CD4-positive, alpha-beta T cell (primary cell): ENCODE results near the gene SGTB. TPM values are rescaled to one million over a fixed set of nuclear protein-coding genes. Genes with fewer than 3 reads are reported as not detected.

ENCODE experiments used
- ATAC-seq: fragments of 200-7000 bp; cut with Tn5 transposase; one replicate; pipeline ENCODE4 v1.10.0; 2022; ENCODE audit warnings: mild to moderate bottlenecking; ENCODE audit not compliant: poor library complexity
- CTCF ChIA-PET: fragments of 350-600 bp; sonication (Branson Sonifier 250); formaldehyde crosslinking; loops from one replicate; lab custom pipeline; 2021; ENCODE audit warnings: antibody characterized with exemption, inconsistent platforms; lab: Charles Lee
- POLR2A ChIA-PET: fragments of 350-600 bp; sonication (Branson Sonifier 250); formaldehyde crosslinking; loops from one replicate; lab custom pipeline; 2021; ENCODE audit warnings: antibody characterized with exemption, inconsistent platforms; lab: Charles Lee
- DNase-seq, 14 experiments: peaks; one replicate each; pipeline ENCODE4 v3.0.0-alpha.2; 2013 to 2020; ENCODE audit warnings: mixed read lengths in 2 of 14
- H3K27ac ChIP-seq, 2 donors: one replicate each; pipeline versions ENCODE4 v1.5.1 to v1.7.0; 2013; ENCODE audit warnings: low read length in 2 of 2, low read depth in 1 of 2, mild to moderate bottlenecking in 1 of 2
- H3K27me3 ChIP-seq, 2 experiments: 1 replicate in 1 of 2; 2 replicates in 1 of 2; pipeline versions ENCODE4 v1.6.1 to v1.7.0; 2013; ENCODE audit warnings: low read length in 2 of 2, control low read depth in 1 of 2, mild to moderate bottlenecking in 1 of 2, moderate library complexity in 1 of 2; ENCODE audit not compliant: insufficient read depth in 2 of 2, control insufficient read depth in 1 of 2
- H3K36me3 ChIP-seq: one replicate; pipeline ENCODE4 v1.6.1; 2013; ENCODE audit warnings: low read length, control low read depth; ENCODE audit not compliant: insufficient read depth
- H3K4me1 ChIP-seq: one replicate; pipeline ENCODE4 v1.6.1; 2013; ENCODE audit warnings: low read length, control low read depth; ENCODE audit not compliant: insufficient read depth
- H3K4me3 ChIP-seq: one replicate; pipeline ENCODE4 v1.5.1; 2013; ENCODE audit warnings: mild to moderate bottlenecking, low read length, moderate library complexity
- H3K9me3 ChIP-seq, 2 experiments: 1 replicate in 1 of 2; 2 replicates in 1 of 2; pipeline versions ENCODE4 v1.6.1 to v1.7.0; 2013; ENCODE audit warnings: low read length in 2 of 2, mild to moderate bottlenecking in 2 of 2, control low read depth in 1 of 2, moderate library complexity in 1 of 2; ENCODE audit not compliant: control insufficient read depth in 1 of 2, insufficient read depth in 1 of 2
- H3K27ac Mint-ChIP-seq: one replicate; pipeline ENCODE4 v1.8.0; 2020; ENCODE audit warnings: mixed read lengths
- H3K27me3 Mint-ChIP-seq: one replicate; pipeline ENCODE4 v1.8.0; 2021; ENCODE audit warnings: mixed read lengths
- H3K36me3 Mint-ChIP-seq: one replicate; pipeline ENCODE4 v1.8.0; 2021; ENCODE audit warnings: low read depth, mixed read lengths
- H3K4me1 Mint-ChIP-seq: one replicate; pipeline ENCODE4 v1.8.0; 2021; ENCODE audit warnings: low read depth, mixed read lengths
- H3K4me3 Mint-ChIP-seq: one replicate; pipeline ENCODE4 v1.8.0; 2020; ENCODE audit warnings: mild to moderate bottlenecking, mixed read lengths
- H3K9me3 Mint-ChIP-seq: one replicate; pipeline ENCODE4 v1.8.0; 2020; ENCODE audit warnings: mixed read lengths
- intact Hi-C, 2 experiments: fragments of 100-400 bp; cut with DNase I in 1 of 2; cut with micrococcal nuclease in 1 of 2; formaldehyde crosslinking; loops; one replicate each; pipeline versions ENCODE4 v1.15.1 to v1.9.0; 2023 to 2025; cut with DNase I, micrococcal nuclease
- total RNA-seq, 174 experiments: library from RNA in 2 of 174; stranded (reverse) in 2 of 174; gene quantifications; one replicate each; pipeline ENCODE4 v1.2.3 and lab custom pipeline; 2021 to 2026
- TF ChIP-seq, protein P1 (sequence below): fragments of 200-600 bp; IDR thresholded peaks from one replicate; pipeline ENCODE4 v1.8.0; 2022; ENCODE audit warnings: antibody characterized with exemption, mild to moderate bottlenecking

SGTB gene
- total RNA-seq, 2 experiments from 2014 or later: 84.2 to 93.7 TPM

DNA sequence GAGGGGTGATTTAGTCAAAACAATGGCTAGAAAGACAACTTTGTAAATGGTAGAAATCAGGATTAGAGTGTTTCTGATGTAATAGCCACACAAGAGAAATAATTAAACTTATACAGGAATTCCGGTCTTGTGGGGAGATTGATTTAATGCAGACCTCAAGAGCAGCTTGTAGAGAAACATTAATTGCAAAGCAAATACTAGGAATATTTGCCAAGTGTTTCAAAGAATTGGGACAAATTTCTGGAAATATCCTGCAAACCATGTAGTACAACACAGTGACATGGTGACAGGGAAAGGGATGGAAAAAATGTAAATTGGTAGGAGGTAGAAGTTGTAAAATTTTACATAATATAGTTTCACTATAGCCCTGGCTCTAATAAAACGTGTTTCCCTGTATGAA is 29.0 kb upstream of the SGTB start:
- Histone ChIP-seq H3K36me3 (no peaks in the 10 kb centered on the region), H3K27ac (no peak overlapping the region), H3K4me1 (no peaks in the 10 kb centered on the region), H3K9me3 (no peaks in the 10 kb centered on the region), H3K4me3 (no peak overlapping the region), H3K27me3 (no peaks in the 10 kb centered on the region)
- ChIA-PET CTCF (no interaction called here), POLR2A (no interaction called here)
- TF ChIP-seq, protein P1, sequence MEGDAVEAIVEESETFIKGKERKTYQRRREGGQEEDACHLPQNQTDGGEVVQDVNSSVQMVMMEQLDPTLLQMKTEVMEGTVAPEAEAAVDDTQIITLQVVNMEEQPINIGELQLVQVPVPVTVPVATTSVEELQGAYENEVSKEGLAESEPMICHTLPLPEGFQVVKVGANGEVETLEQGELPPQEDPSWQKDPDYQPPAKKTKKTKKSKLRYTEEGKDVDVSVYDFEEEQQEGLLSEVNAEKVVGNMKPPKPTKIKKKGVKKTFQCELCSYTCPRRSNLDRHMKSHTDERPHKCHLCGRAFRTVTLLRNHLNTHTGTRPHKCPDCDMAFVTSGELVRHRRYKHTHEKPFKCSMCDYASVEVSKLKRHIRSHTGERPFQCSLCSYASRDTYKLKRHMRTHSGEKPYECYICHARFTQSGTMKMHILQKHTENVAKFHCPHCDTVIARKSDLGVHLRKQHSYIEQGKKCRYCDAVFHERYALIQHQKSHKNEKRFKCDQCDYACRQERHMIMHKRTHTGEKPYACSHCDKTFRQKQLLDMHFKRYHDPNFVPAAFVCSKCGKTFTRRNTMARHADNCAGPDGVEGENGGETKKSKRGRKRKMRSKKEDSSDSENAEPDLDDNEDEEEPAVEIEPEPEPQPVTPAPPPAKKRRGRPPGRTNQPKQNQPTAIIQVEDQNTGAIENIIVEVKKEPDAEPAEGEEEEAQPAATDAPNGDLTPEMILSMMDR: no peak
- Mint-ChIP-seq H3K4me3 (no peak overlapping the region), H3K9me3 (no peaks in the 10 kb centered on the region), H3K4me1 (no peaks in the 10 kb centered on the region), H3K27me3 (no peaks in the 10 kb centered on the region), H3K36me3 (no peaks in the 10 kb centered on the region), H3K27ac (no peak overlapping the region)
- ATAC-seq (no peak), DNase-seq (no peak)
- intact Hi-C loops: no loop called here

DNA sequence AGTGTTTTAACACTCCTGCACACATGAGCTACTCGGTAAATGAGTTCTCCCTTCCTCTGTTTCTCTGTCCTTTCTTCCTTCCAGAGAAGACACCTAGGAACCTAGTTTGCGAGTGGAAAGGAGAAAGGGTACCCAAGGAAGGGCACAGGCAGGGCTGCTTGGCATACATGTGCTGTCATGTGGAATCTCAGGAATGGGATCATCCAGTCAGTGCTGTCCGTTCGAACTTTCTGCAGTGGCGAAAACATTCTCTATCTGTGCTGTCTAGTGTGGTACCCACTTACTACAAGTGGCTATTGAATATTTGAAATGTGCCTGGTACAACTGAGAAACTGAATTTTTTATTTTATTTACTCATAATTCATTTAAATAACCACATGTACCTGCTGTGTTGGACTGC is 28.0 kb upstream of the SGTB start:
- POLR2A ChIA-PET: no interaction called here
- no peaks in the 10 kb centered on the region for H3K9me3 Mint-ChIP-seq
- no peaks in the 10 kb centered on the region for H3K36me3 Mint-ChIP-seq

DNA sequence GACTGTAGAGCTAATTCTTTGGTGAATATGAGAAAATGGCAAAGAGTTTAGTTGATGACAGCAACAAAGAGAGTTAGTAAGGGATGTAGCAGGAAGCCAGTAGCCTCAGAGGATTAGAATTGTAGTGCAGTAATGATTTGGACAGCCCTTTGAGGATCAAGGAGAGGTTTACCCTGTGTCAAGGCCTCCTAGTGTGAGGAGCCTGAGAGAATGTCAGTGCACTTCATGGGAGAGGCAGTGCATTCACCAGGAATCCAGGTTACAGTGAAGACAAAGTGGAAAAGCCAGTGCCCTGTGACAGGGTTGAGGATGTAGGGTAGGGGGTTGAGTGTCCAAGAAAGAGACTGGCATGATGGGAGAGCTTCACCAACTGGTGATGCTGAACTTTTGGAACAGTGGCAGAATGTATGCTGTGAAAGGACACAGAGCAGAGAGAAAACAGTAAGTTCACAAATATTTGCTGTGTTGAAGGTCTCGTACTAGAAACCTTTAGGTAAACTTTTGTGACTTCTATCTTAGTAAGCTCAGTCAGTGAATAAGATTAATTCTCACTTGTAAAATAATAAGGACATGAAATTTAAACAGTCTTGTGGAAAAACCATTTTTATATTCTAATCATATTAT is 27.4 kb upstream of the SGTB start:
- H3K4me1 ChIP-seq: no peaks in the 10 kb centered on the region
- H3K27ac Mint-ChIP-seq: no peak overlapping the region
- CTCF ChIA-PET: no interaction called here
- H3K27ac ChIP-seq: no peak overlapping the region
- H3K27me3 Mint-ChIP-seq: no peaks in the 10 kb centered on the region
- H3K4me3 ChIP-seq: no peak overlapping the region
- POLR2A ChIA-PET: interaction anchor here (1.2 kb wide), 1 partner anchor 12 kb away, joined by 3 read pairs; no protein-coding TSS in a partner anchor
- no peaks in the 10 kb centered on the region for H3K36me3 Mint-ChIP-seq
- H3K27me3 ChIP-seq: no peaks in the 10 kb centered on the region
- no peak for DNase-seq
- no peak overlapping the region for H3K4me3 Mint-ChIP-seq
- no peaks in the 10 kb centered on the region for H3K36me3 ChIP-seq
- H3K4me1 Mint-ChIP-seq: no peaks in the 10 kb centered on the region
- intact Hi-C loops: no loop called here
- no peaks in the 10 kb centered on the region for H3K9me3 Mint-ChIP-seq
- TF ChIP-seq, protein P1: no peak
- H3K9me3 ChIP-seq: no peaks in the 10 kb centered on the region
- no peak for ATAC-seq

More for the DNA sequence above, 28.0 kb upstream of the SGTB start:
- intact Hi-C loops: no loop called here
- Histone ChIP-seq H3K4me1 (no peaks in the 10 kb centered on the region), H3K4me3 (no peak overlapping the region), H3K9me3 (no peaks in the 10 kb centered on the region), H3K27ac (no peak overlapping the region), H3K36me3 (no peaks in the 10 kb centered on the region), H3K27me3 (no peaks in the 10 kb centered on the region)
- TF ChIP-seq, protein P1: no peak
- Mint-ChIP-seq H3K4me1 (no peaks in the 10 kb centered on the region), H3K4me3 (no peak overlapping the region), H3K27me3 (no peaks in the 10 kb centered on the region), H3K27ac (no peak overlapping the region)
- CTCF ChIA-PET: interaction anchor here (0.6 kb wide), 1 partner anchor 284 kb away, joined by 3 read pairs; no protein-coding TSS in a partner anchor
- no peak for ATAC-seq
- DNase-seq: no peak
